CD14-positive monocyte (primary cell): ENCODE measurements around the gene TSEN15. TPM values are rescaled to one million over a fixed set of nuclear protein-coding genes. Genes with fewer than 3 reads are reported as not detected.

Experiments used
- DNase-seq, 3 donors: peaks; one replicate each; pipeline ENCODE4 v3.0.0-alpha.2; 2011 to 2022
- H2AFZ ChIP-seq: 2 replicates; pipeline ENCODE4 v1.6.0; 2012; ENCODE audit warnings: mild to moderate bottlenecking, low read depth, low read length, inconsistent platforms; ENCODE audit not compliant: insufficient read depth, poor library complexity, severe bottlenecking
- H3K27ac ChIP-seq, 2 donors: 1 replicate in 1 of 2; 2 replicates in 1 of 2; pipeline ENCODE4 v1.5.1; 2012 to 2013; ENCODE audit warnings: low read length in 2 of 2, control low read depth in 1 of 2, inconsistent platforms in 1 of 2, low read depth in 1 of 2, mild to moderate bottlenecking in 1 of 2
- H3K27me3 ChIP-seq, 2 donors: one replicate each; pipeline versions ENCODE4 v1.6.0 to v1.6.1; 2011 to 2013; ENCODE audit warnings: low read length in 2 of 2; ENCODE audit not compliant: control insufficient read depth in 2 of 2, insufficient read depth in 2 of 2
- H3K36me3 ChIP-seq, 2 donors: replicated peaks in 1 of 2; 1 replicate in 1 of 2; 2 replicates in 1 of 2; pipeline versions ENCODE4 v1.5.1 to v1.6.1; 2012 to 2013; ENCODE audit warnings: low read length in 2 of 2, control low read depth in 1 of 2, inconsistent platforms in 1 of 2, mild to moderate bottlenecking in 1 of 2; ENCODE audit not compliant: insufficient read depth in 2 of 2, control insufficient read depth in 1 of 2
- H3K4me1 ChIP-seq, 2 donors: 1 replicate in 1 of 2; 2 replicates in 1 of 2; pipeline versions ENCODE4 v1.5.1 to v1.6.1; 2012 to 2013; ENCODE audit warnings: low read length in 2 of 2, control low read depth in 1 of 2, inconsistent platforms in 1 of 2, mild to moderate bottlenecking in 1 of 2, moderate library complexity in 1 of 2; ENCODE audit not compliant: insufficient read depth in 2 of 2, control insufficient read depth in 1 of 2
- H3K4me2 ChIP-seq: replicated peaks from 2 replicates; pipeline ENCODE3; 2012; ENCODE audit warnings: low read length, moderate library complexity, mild to moderate bottlenecking; ENCODE audit not compliant: poor library complexity, severe bottlenecking; ENCODE audit errors: extremely low read depth
- H3K4me3 ChIP-seq, 3 experiments: fragments of 200-600 bp in 1 of 3; sonication (generic) in 1 of 3; replicated peaks in 1 of 3; 1 replicate in 2 of 3; 2 replicates in 1 of 3; pipeline ENCODE4 v1.5.1; 2011 to 2013; ENCODE audit warnings: low read length in 3 of 3, mild to moderate bottlenecking in 3 of 3, control low read depth in 2 of 3, low read depth in 2 of 3, inconsistent platforms in 1 of 3, moderate library complexity in 1 of 3
- H3K79me2 ChIP-seq: 2 replicates; pipeline ENCODE4 v1.6.0; 2012; ENCODE audit warnings: mild to moderate bottlenecking, control low read depth, inconsistent platforms, low read length, moderate library complexity; ENCODE audit not compliant: insufficient read depth
- H3K9ac ChIP-seq: 2 replicates; pipeline ENCODE4 v1.6.0; 2017; ENCODE audit warnings: low read length, mild to moderate bottlenecking; ENCODE audit not compliant: insufficient read depth, poor library complexity, severe bottlenecking
- H3K9me3 ChIP-seq, 2 donors: replicated peaks in 1 of 2; 1 replicate in 1 of 2; 2 replicates in 1 of 2; pipeline versions ENCODE4 v1.5.1 to v1.6.1; 2012 to 2013; ENCODE audit warnings: low read length in 2 of 2, control low read depth in 1 of 2; ENCODE audit not compliant: control insufficient read depth in 1 of 2, insufficient read depth in 1 of 2
- H4K20me1 ChIP-seq: 2 replicates; pipeline ENCODE4 v1.6.0; 2012; ENCODE audit warnings: mild to moderate bottlenecking, low read length, control low read depth, moderate library complexity; ENCODE audit not compliant: insufficient read depth
- H3K27ac Mint-ChIP-seq, 7 donors: one replicate each; pipeline ENCODE4 v1.8.0; 2020; ENCODE audit warnings: mild to moderate bottlenecking in 7 of 7, mixed read lengths in 7 of 7, moderate library complexity in 6 of 7, inconsistent platforms in 2 of 7
- H3K27me3 Mint-ChIP-seq, 3 donors: one replicate each; pipeline ENCODE4 v1.8.0; 2021 to 2022; ENCODE audit warnings: low read depth in 3 of 3, mild to moderate bottlenecking in 3 of 3, mixed read lengths in 3 of 3, moderate library complexity in 3 of 3, inconsistent platforms in 1 of 3
- H3K36me3 Mint-ChIP-seq, 2 donors: one replicate each; pipeline ENCODE4 v1.8.0; 2020; ENCODE audit warnings: mixed read lengths in 2 of 2, inconsistent platforms in 1 of 2, mild to moderate bottlenecking in 1 of 2
- H3K4me1 Mint-ChIP-seq: one replicate; pipeline ENCODE4 v1.8.0; 2020; ENCODE audit warnings: mild to moderate bottlenecking, mixed read lengths
- H3K4me3 Mint-ChIP-seq, 2 donors: one replicate each; pipeline ENCODE4 v1.8.0; 2020; ENCODE audit warnings: mild to moderate bottlenecking in 2 of 2, mixed read lengths in 2 of 2, moderate library complexity in 1 of 2
- H3K9me3 Mint-ChIP-seq, 7 donors: one replicate each; pipeline ENCODE4 v1.8.0; 2020 to 2022; ENCODE audit warnings: mixed read lengths in 7 of 7, mild to moderate bottlenecking in 6 of 7, moderate library complexity in 6 of 7, inconsistent platforms in 2 of 7
- WGBS: methylation state at CpG from one replicate; pipeline ENCODE4 v1.1.5; 2013; ENCODE audit warnings: missing lambda C conversion rate; ENCODE audit not compliant: insufficient coverage; 5-methylcytosine and 5-hydroxymethylcytosine counted together
- intact Hi-C, 2 donors: fragments of 100-400 bp; cut with micrococcal nuclease; formaldehyde crosslinking; loops; one replicate each; pipeline versions ENCODE4 v1.15.0 to v1.15.1; 2023
- polyA plus RNA-seq, 3 donors: library from polyadenylated mRNA; depleted of rRNA in 1 of 3; unstranded in 2 of 3; stranded (reverse) in 1 of 3; fragments of 300-500 nt in 2 of 3; fragments of >200 nt in 1 of 3; fragmentation: Illumina TruSeq in 2 of 3; gene quantifications; 1 replicate in 2 of 3; 2 replicates in 1 of 3; pipeline ENCODE4 v1.2.3, GENCODE V29; 2012 to 2021
- TF ChIP-seq, protein P1 (sequence below): fragments of 200-600 bp; IDR thresholded peaks from one replicate; pipeline ENCODE4 v1.8.0; 2022; ENCODE audit warnings: antibody characterized with exemption, mild to moderate bottlenecking

TSEN15 gene
- polyA plus RNA-seq, 3 donors = 11.8 to 29.4 (median 23.4) TPM

DNA sequence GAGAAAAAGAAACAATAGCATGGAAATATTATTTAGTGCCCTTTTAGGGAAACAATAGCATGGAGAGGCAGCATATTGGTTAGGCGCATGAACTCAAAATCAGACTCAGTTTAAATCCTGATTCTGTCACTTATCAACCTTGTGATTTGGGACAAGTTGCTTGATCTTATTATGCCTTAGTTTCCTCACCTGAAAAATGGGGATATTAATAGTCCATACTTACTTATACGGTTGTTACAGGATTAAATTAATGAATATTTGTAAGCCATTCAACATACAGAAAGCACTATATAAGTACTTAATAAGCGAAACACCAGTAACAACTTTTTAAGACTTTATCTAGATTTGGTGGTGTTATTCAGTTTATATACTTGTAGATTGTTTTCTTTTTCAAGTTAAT is 1.2 kb downstream of the TSEN15 start:
- peaks cover 11 to 19% of the 10 kb centered on the region in 2 donors for H3K27me3 ChIP-seq
- H3K36me3 ChIP-seq = peaks cover 8 to 24% of the 10 kb centered on the region in 2 donors
- peaks cover 12 to 15% of the 10 kb centered on the region in 2 donors for H3K4me1 ChIP-seq
- WGBS = no CpG with 5 or more reads among the region's 3 CpGs
- peaks cover 0 to 4% (median 2%) of the 10 kb centered on the region in 7 donors for H3K9me3 Mint-ChIP-seq
- H3K4me2 ChIP-seq = peak overlapping the region; percentile 94
- peaks cover 3 to 20% (median 7%) of the 10 kb centered on the region in 3 donors for H3K27me3 Mint-ChIP-seq
- peaks cover 14 to 16% of the 10 kb centered on the region in 2 donors for H3K36me3 Mint-ChIP-seq
- peak overlapping the region in 1 of 3 experiments; percentile 97 for H3K4me3 ChIP-seq
- peaks cover 30% of the 10 kb centered on the region for H3K79me2 ChIP-seq
- peak overlapping the region in 1 of 7 donors; percentile 30 for H3K27ac Mint-ChIP-seq
- H3K9ac ChIP-seq = no peak overlapping the region
- no peaks in the 10 kb centered on the region for H4K20me1 ChIP-seq
- H3K27ac ChIP-seq = no peak overlapping the region
- no peak for DNase-seq
- no peaks in the 10 kb centered on the region for H3K9me3 ChIP-seq
- peak overlapping the region; percentile 100 for H2AFZ ChIP-seq
- H3K4me3 Mint-ChIP-seq = no peak overlapping the region
- intact Hi-C loops = no loop called here
- TF ChIP-seq, protein P1, sequence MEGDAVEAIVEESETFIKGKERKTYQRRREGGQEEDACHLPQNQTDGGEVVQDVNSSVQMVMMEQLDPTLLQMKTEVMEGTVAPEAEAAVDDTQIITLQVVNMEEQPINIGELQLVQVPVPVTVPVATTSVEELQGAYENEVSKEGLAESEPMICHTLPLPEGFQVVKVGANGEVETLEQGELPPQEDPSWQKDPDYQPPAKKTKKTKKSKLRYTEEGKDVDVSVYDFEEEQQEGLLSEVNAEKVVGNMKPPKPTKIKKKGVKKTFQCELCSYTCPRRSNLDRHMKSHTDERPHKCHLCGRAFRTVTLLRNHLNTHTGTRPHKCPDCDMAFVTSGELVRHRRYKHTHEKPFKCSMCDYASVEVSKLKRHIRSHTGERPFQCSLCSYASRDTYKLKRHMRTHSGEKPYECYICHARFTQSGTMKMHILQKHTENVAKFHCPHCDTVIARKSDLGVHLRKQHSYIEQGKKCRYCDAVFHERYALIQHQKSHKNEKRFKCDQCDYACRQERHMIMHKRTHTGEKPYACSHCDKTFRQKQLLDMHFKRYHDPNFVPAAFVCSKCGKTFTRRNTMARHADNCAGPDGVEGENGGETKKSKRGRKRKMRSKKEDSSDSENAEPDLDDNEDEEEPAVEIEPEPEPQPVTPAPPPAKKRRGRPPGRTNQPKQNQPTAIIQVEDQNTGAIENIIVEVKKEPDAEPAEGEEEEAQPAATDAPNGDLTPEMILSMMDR = no peak
- peaks cover 27% of the 10 kb centered on the region for H3K4me1 Mint-ChIP-seq

DNA sequence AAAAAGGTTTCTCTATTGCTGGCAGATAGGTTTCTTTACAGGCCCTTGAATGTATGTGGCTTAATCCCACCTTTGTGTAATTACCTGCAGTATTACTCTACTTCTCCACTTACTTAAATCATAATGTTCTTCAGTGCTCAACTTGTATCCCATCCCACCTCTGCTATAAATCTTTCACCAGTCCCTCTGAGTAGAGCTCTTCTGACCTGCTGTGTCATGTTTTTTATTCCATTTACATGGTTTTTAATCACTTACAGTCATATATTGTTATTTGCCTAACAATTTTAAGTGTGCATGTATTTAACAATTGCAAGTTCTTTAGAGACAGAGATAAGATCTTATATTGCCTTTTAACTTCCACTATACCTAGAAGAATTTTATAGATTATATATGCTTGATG is 2.4 kb downstream of the TSEN15 start:
- TF ChIP-seq, protein P1 = no peak
- Histone ChIP-seq H3K27me3 (peaks cover 9 to 12% of the 10 kb centered on the region in 2 donors), H4K20me1 (no peaks in the 10 kb centered on the region), H3K9ac (no peak overlapping the region), H3K36me3 (peaks cover 11 to 25% of the 10 kb centered on the region in 2 donors), H3K4me3 (no peak overlapping the region), H2AFZ (no peak overlapping the region), H3K9me3 (no peaks in the 10 kb centered on the region), H3K4me1 (peaks cover 12 to 15% of the 10 kb centered on the region in 2 donors), H3K79me2 (peaks cover 30% of the 10 kb centered on the region), H3K27ac (no peak overlapping the region), H3K4me2 (no peak overlapping the region)
- Mint-ChIP-seq H3K4me3 (no peak overlapping the region), H3K27ac (no peak overlapping the region), H3K36me3 (peaks cover 17 to 19% of the 10 kb centered on the region in 2 donors), H3K27me3 (peaks cover 3 to 19% (median 7%) of the 10 kb centered on the region in 3 donors), H3K4me1 (peaks cover 27% of the 10 kb centered on the region), H3K9me3 (peaks cover 0 to 4% (median 2%) of the 10 kb centered on the region in 7 donors)
- DNase-seq = no peak
- intact Hi-C loops = no loop called here
